K562 (cell line): ENCODE measurements around the gene VPS4A. TPM values are rescaled to one million over a fixed set of nuclear protein-coding genes. Genes with fewer than 3 reads are reported as not detected.
A peak's percentile ranks its signal among the peaks of the same experiment; 100 is the strongest.

Source experiments
- CC2D1A ChIP-seq: fragments of 450-650 bp; IDR thresholded peaks from 2 replicates; pipeline ENCODE4 v1.6.1; 2017; ENCODE audit warnings: mild to moderate bottlenecking
- PHB ChIP-seq: fragments of 250-450 bp; sonication (Bioruptor Pico); IDR thresholded peaks from 2 replicates; pipeline ENCODE4 v1.5.0; 2021
- PHF8 ChIP-seq: fragments of 200-600 bp; sonication (generic); IDR thresholded peaks from 2 replicates; pipeline ENCODE4 v1.6.1; 2012; ENCODE audit warnings: mixed run types, mild to moderate bottlenecking, inconsistent platforms, low read length, moderate library complexity, borderline replicate concordance
- SMARCA5 ChIP-seq: fragments of 450-650 bp; IDR thresholded peaks from 2 replicates; pipeline ENCODE4 v1.6.1; 2016
- TAF1 ChIP-seq: IDR thresholded peaks from 2 replicates; pipeline ENCODE4 v1.6.1; 2011; ENCODE audit warnings: mild to moderate bottlenecking, low read length, moderate library complexity; ENCODE audit not compliant: insufficient read depth, control insufficient read depth, severe bottlenecking; ENCODE audit errors: extremely low read depth
- XRCC5 ChIP-seq: fragments of 200-400 bp; formaldehyde crosslinking; IDR thresholded peaks from 2 replicates; pipeline ENCODE4 v1.6.1; 2017; ENCODE audit warnings: low read depth, mild to moderate bottlenecking, low read length
- polyA plus RNA-seq, 8 experiments: library from polyadenylated mRNA; depleted of rRNA in 4 of 8; stranded (reverse) in 5 of 8; unstranded in 3 of 8; fragments of >200 nt; fragmentation: Nextera tagmentation in 2 of 8; fragmentation: Illumina TruSeq in 1 of 8; extraction: Ambion mirVana in 2 of 8; extraction: Trizol in 1 of 8; gene quantifications; 2 replicates each; pipeline versions ENCODE4 v1.2.1 to v1.2.3, GENCODE V29; 2011 to 2014; ENCODE audit warnings: inconsistent platforms in 1 of 8, missing spikeins in 1 of 8
- total RNA-seq, 7 experiments: library from RNA; depleted of rRNA in 6 of 7; stranded (reverse); fragments of >200 nt in 6 of 7; fragmentation: Illumina TruSeq in 2 of 7; extraction: Trizol in 2 of 7; gene quantifications; 2 replicates each; pipeline versions ENCODE4 v1.2.1 to v1.2.3, GENCODE V29; 2011 to 2021; ENCODE audit warnings: low replicate concordance in 1 of 7
- TF ChIP-seq, protein P1 (sequence below): fragments of 200-800 bp; sonication (Bioruptor generic); IDR thresholded peaks from 2 replicates; pipeline ENCODE4 v1.6.1; 2017; ENCODE audit warnings: missing genetic modification characterization, missing compliant biosample characterization
- TF ChIP-seq, protein P2 (sequence below): sonication (generic); formaldehyde crosslinking; IDR thresholded peaks from 2 replicates; pipeline ENCODE4 v1.8.0; 2022; ENCODE audit warnings: mild to moderate bottlenecking, missing genetic modification reagents
- TF ChIP-seq, protein P3 (sequence below): sonication (generic); formaldehyde crosslinking; IDR thresholded peaks from 2 replicates; pipeline ENCODE4 v1.8.1; 2023; ENCODE audit warnings: mild to moderate bottlenecking, missing genetic modification reagents
- TF ChIP-seq, protein P4 (sequence below): sonication (generic); formaldehyde crosslinking; IDR thresholded peaks from 2 replicates; pipeline ENCODE4 v1.8.0; 2023; ENCODE audit warnings: missing genetic modification reagents, mild to moderate bottlenecking, borderline replicate concordance
- TF ChIP-seq, protein P5 (sequence below): fragments of 450-650 bp; IDR thresholded peaks from 2 replicates; pipeline ENCODE4 v1.6.1; 2016; ENCODE audit warnings: antibody characterized with exemption

Gene VPS4A
- total and polyA plus RNA-seq, 9 of the 15 experiments (the other 6 are each of a cell fraction or from before 2014, with no cell fraction given) = 7.6 to 45.4 (median 29.9) TPM

DNA sequence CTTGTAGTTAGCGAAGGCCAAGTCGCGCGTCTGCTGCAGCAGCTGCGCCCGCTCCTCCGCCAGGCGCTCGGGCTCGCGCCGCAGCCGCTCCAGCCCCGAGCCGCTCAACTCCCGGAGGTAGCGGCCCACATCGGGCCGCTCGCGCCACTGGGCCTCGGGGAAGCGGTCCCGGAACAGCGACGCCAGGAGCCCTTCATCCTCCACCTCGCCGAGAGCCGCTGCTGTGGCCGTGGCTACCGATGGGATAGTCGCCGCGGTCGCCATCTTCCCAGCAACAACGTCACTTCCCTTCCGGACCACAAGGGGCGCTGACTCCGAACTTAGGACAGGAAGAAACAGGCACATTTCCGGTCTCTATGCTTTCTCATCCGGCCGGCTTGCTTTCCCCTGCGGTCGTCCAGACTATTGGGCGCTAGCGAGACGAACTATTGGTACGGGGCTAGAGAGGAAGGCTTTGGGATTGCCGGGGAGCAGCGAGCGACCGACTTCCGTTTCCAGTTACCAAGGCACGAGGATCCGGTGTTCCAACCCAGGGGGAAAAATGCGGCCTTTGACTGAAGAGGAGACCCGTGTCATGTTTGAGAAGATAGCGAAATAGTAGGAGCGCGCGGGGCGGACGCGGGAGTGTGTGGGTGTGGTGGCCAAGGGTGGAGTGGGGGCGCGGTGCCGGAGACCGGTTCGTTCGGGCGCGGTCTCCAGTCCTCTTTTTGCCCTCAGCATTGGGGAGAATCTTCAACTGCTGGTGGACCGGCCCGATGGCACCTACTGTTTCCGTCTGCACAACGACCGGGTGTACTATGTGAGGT, 28.3 kb downstream of the VPS4A start, which contains the start of the genes COG8 and NIP7 (continued):
- TF ChIP-seq XRCC5 (peak; percentile 76; the same call in 1 of the 2 replicates), PHB (CRISPR knock-in tag) (no peak), PHF8 (peak; percentile 96), CC2D1A (peak; percentile 98), SMARCA5 (no peak), TAF1 (peak; percentile 97)
- TF ChIP-seq, protein P1, sequence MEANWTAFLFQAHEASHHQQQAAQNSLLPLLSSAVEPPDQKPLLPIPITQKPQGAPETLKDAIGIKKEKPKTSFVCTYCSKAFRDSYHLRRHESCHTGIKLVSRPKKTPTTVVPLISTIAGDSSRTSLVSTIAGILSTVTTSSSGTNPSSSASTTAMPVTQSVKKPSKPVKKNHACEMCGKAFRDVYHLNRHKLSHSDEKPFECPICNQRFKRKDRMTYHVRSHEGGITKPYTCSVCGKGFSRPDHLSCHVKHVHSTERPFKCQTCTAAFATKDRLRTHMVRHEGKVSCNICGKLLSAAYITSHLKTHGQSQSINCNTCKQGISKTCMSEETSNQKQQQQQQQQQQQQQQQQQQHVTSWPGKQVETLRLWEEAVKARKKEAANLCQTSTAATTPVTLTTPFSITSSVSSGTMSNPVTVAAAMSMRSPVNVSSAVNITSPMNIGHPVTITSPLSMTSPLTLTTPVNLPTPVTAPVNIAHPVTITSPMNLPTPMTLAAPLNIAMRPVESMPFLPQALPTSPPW = peak; percentile 37; the same call in 1 of the 2 replicates
- TF ChIP-seq, protein P2, sequence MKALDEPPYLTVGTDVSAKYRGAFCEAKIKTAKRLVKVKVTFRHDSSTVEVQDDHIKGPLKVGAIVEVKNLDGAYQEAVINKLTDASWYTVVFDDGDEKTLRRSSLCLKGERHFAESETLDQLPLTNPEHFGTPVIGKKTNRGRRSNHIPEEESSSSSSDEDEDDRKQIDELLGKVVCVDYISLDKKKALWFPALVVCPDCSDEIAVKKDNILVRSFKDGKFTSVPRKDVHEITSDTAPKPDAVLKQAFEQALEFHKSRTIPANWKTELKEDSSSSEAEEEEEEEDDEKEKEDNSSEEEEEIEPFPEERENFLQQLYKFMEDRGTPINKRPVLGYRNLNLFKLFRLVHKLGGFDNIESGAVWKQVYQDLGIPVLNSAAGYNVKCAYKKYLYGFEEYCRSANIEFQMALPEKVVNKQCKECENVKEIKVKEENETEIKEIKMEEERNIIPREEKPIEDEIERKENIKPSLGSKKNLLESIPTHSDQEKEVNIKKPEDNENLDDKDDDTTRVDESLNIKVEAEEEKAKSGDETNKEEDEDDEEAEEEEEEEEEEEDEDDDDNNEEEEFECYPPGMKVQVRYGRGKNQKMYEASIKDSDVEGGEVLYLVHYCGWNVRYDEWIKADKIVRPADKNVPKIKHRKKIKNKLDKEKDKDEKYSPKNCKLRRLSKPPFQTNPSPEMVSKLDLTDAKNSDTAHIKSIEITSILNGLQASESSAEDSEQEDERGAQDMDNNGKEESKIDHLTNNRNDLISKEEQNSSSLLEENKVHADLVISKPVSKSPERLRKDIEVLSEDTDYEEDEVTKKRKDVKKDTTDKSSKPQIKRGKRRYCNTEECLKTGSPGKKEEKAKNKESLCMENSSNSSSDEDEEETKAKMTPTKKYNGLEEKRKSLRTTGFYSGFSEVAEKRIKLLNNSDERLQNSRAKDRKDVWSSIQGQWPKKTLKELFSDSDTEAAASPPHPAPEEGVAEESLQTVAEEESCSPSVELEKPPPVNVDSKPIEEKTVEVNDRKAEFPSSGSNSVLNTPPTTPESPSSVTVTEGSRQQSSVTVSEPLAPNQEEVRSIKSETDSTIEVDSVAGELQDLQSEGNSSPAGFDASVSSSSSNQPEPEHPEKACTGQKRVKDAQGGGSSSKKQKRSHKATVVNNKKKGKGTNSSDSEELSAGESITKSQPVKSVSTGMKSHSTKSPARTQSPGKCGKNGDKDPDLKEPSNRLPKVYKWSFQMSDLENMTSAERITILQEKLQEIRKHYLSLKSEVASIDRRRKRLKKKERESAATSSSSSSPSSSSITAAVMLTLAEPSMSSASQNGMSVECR (CRISPR knock-in tag) = peak; percentile 95
- TF ChIP-seq, protein P3, sequence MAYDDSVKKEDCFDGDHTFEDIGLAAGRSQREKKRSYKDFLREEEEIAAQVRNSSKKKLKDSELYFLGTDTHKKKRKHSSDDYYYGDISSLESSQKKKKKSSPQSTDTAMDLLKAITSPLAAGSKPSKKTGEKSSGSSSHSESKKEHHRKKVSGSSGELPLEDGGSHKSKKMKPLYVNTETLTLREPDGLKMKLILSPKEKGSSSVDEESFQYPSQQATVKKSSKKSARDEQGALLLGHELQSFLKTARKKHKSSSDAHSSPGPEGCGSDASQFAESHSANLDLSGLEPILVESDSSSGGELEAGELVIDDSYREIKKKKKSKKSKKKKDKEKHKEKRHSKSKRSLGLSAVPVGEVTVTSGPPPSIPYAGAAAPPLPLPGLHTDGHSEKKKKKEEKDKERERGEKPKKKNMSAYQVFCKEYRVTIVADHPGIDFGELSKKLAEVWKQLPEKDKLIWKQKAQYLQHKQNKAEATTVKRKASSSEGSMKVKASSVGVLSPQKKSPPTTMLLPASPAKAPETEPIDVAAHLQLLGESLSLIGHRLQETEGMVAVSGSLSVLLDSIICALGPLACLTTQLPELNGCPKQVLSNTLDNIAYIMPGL (CRISPR knock-in tag) = no peak; the same call in 1 of the 2 replicates
- TF ChIP-seq, protein P4, sequence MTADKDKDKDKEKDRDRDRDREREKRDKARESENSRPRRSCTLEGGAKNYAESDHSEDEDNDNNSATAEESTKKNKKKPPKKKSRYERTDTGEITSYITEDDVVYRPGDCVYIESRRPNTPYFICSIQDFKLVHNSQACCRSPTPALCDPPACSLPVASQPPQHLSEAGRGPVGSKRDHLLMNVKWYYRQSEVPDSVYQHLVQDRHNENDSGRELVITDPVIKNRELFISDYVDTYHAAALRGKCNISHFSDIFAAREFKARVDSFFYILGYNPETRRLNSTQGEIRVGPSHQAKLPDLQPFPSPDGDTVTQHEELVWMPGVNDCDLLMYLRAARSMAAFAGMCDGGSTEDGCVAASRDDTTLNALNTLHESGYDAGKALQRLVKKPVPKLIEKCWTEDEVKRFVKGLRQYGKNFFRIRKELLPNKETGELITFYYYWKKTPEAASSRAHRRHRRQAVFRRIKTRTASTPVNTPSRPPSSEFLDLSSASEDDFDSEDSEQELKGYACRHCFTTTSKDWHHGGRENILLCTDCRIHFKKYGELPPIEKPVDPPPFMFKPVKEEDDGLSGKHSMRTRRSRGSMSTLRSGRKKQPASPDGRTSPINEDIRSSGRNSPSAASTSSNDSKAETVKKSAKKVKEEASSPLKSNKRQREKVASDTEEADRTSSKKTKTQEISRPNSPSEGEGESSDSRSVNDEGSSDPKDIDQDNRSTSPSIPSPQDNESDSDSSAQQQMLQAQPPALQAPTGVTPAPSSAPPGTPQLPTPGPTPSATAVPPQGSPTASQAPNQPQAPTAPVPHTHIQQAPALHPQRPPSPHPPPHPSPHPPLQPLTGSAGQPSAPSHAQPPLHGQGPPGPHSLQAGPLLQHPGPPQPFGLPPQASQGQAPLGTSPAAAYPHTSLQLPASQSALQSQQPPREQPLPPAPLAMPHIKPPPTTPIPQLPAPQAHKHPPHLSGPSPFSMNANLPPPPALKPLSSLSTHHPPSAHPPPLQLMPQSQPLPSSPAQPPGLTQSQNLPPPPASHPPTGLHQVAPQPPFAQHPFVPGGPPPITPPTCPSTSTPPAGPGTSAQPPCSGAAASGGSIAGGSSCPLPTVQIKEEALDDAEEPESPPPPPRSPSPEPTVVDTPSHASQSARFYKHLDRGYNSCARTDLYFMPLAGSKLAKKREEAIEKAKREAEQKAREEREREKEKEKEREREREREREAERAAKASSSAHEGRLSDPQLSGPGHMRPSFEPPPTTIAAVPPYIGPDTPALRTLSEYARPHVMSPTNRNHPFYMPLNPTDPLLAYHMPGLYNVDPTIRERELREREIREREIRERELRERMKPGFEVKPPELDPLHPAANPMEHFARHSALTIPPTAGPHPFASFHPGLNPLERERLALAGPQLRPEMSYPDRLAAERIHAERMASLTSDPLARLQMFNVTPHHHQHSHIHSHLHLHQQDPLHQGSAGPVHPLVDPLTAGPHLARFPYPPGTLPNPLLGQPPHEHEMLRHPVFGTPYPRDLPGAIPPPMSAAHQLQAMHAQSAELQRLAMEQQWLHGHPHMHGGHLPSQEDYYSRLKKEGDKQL = no peak
- TF ChIP-seq, protein P5, sequence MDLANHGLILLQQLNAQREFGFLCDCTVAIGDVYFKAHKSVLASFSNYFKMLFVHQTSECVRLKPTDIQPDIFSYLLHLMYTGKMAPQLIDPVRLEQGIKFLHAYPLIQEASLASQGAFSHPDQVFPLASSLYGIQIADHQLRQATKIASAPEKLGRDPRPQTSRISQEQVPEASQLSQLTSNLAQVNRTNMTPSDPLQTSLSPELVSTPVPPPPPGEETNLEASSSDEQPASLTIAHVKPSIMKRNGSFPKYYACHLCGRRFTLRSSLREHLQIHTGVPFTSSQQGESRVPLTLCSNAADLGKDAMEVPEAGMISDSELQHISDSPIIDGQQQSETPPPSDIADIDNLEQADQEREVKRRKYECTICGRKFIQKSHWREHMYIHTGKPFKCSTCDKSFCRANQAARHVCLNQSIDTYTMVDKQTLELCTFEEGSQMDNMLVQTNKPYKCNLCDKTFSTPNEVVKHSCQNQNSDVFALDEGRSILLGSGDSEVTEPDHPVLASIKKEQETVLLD = peak; percentile 54; the same call in 1 of the 2 replicates
